ENCODE data around the gene TMEM232. TPM values are rescaled to one million over a fixed set of nuclear protein-coding genes. Genes with fewer than 3 reads are reported as not detected.

Gene TMEM232
- total and polyA plus RNA-seq, 8 donors, result 1.2 to 8.8 (median 5.2) TPM; not detected in 3

DNA sequence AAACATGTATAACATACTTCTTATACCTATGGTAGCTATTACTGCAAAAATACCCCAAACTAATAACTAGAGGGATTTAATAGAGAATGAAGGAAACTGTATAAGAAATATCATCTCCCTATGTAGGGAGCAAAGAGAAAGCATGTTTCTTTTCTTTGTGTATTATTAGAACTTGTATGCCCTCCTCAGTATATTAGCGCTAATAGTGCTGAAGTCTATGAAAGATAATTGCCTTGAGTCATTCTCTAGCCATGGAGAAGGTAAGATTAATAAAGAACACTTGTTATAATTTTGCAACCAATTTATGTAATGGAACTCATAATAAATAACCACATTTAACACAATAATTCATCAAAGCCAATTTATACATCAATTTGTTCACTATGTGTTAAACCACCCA is 329.2 kb downstream of the TMEM232 start:
- DNase-seq, result no peak
- intact Hi-C loops (cut with DNase I; ENCODE audit: low total_unique reads), result no loop called here
- H3K27ac ChIP-seq, result no peak overlapping the region
- WGBS, 5 donors, result 89 to 97% (median 96%) methylated on average over 1 of the region's 1 CpG
- no peak for TF ChIP-seq POLR2AphosphoS5 (IDR thresholded peaks at IDR 0.05)
- no peak for TF ChIP-seq POLR2A (IDR thresholded peaks at IDR 0.05)
- no peak for TF ChIP-seq EP300 (IDR thresholded peaks at IDR 0.05)
- TF ChIP-seq, protein P1, sequence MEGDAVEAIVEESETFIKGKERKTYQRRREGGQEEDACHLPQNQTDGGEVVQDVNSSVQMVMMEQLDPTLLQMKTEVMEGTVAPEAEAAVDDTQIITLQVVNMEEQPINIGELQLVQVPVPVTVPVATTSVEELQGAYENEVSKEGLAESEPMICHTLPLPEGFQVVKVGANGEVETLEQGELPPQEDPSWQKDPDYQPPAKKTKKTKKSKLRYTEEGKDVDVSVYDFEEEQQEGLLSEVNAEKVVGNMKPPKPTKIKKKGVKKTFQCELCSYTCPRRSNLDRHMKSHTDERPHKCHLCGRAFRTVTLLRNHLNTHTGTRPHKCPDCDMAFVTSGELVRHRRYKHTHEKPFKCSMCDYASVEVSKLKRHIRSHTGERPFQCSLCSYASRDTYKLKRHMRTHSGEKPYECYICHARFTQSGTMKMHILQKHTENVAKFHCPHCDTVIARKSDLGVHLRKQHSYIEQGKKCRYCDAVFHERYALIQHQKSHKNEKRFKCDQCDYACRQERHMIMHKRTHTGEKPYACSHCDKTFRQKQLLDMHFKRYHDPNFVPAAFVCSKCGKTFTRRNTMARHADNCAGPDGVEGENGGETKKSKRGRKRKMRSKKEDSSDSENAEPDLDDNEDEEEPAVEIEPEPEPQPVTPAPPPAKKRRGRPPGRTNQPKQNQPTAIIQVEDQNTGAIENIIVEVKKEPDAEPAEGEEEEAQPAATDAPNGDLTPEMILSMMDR (IDR thresholded peaks at IDR 0.05), result no peak
- H3K36me3 ChIP-seq, result no peaks in the 10 kb centered on the region
- H3K27me3 ChIP-seq, result no peaks in the 10 kb centered on the region
- peaks cover 0 to 4% (median 0%) of the 10 kb centered on the region in 4 donors for H3K9me3 ChIP-seq
- H3K4me3 ChIP-seq, result no peak overlapping the region
- no peaks in the 10 kb centered on the region for H3K4me1 ChIP-seq

GRCh38 chr5:110386782-110387181 is 339.7 kb downstream of the TMEM232 start:
- H3K4me1 ChIP-seq, result peaks cover 0 to 10% (median 0%) of the 10 kb centered on the region in 4 donors
- H3K9me3 ChIP-seq, result no peaks in the 10 kb centered on the region
- no peaks in the 10 kb centered on the region for H3K36me3 ChIP-seq
- no peak for TF ChIP-seq POLR2A (IDR thresholded peaks at IDR 0.05)
- TF ChIP-seq, protein P1 (IDR thresholded peaks at IDR 0.05), result no peak
- no peak for TF ChIP-seq EP300 (IDR thresholded peaks at IDR 0.05)
- no peak for TF ChIP-seq POLR2AphosphoS5 (IDR thresholded peaks at IDR 0.05)
- H3K27me3 ChIP-seq, result no peaks in the 10 kb centered on the region
- no peak overlapping the region for H3K27ac ChIP-seq
- intact Hi-C loops (cut with DNase I; ENCODE audit: low total_unique reads), result no loop called here
- no peak for DNase-seq
- H3K4me3 ChIP-seq, result no peak overlapping the region

DNA sequence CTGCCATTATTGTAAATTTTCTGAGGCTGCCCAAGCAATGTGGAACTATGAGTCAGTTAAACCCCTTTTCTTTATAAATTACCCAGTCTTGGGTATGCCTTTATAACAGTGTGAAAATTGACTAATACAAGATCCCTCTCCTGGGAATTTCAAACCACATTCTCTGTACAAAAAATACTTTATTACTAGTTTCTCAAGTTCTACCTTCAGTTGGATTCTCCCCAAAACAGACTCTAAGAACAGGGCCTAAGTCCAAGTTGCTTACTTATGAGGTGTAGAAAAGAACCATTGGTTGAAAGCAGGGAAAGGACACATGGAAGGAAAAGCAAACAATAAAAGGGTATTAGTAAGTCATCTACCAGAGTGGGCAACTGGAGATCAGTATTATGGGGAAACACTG is 343.2 kb downstream of the TMEM232 start:
- TF ChIP-seq, protein P1 (IDR thresholded peaks at IDR 0.05), result no peak
- no peak for TF ChIP-seq POLR2A (IDR thresholded peaks at IDR 0.05)
- TF ChIP-seq POLR2AphosphoS5 (IDR thresholded peaks at IDR 0.05), result no peak
- TF ChIP-seq EP300 (IDR thresholded peaks at IDR 0.05), result no peak
- Histone ChIP-seq H3K4me3 (no peak overlapping the region), H3K4me1 (peaks cover 0 to 10% (median 0%) of the 10 kb centered on the region in 4 donors), H3K36me3 (no peaks in the 10 kb centered on the region), H3K27me3 (no peaks in the 10 kb centered on the region), H3K27ac (no peak overlapping the region), H3K9me3 (no peaks in the 10 kb centered on the region)
- DNase-seq, result no peak
- intact Hi-C loops (cut with DNase I; ENCODE audit: low total_unique reads), result no loop called here

GRCh38 chr5:110377943-110378342 is 348.5 kb downstream of the TMEM232 start:
- Histone ChIP-seq H3K36me3 (no peaks in the 10 kb centered on the region), H3K4me1 (no peaks in the 10 kb centered on the region), H3K27me3 (no peaks in the 10 kb centered on the region), H3K27ac (no peak overlapping the region), H3K9me3 (no peaks in the 10 kb centered on the region), H3K4me3 (no peak overlapping the region)
- 26 to 52% (median 33%) methylated on average over 1 of the region's 1 CpG for WGBS, 5 donors
- TF ChIP-seq POLR2A (IDR thresholded peaks at IDR 0.05), result no peak
- TF ChIP-seq POLR2AphosphoS5 (IDR thresholded peaks at IDR 0.05), result no peak
- no peak for TF ChIP-seq EP300 (IDR thresholded peaks at IDR 0.05)
- TF ChIP-seq, protein P1 (IDR thresholded peaks at IDR 0.05), result no peak
- peak in 1 of 2 donors; percentile 21 for DNase-seq
- intact Hi-C loops (cut with DNase I; ENCODE audit: low total_unique reads), result no loop called here

Data from stomach (tissue), 9 donors.